K562 (cell line): ENCODE measurements around the gene ZNF12. TPM values are rescaled to one million over a fixed set of nuclear protein-coding genes. Genes with fewer than 3 reads are reported as not detected.

Experiments used
- ATAC-seq: fragments of 200-7000 bp; cut with Tn5 transposase; 3 replicates; pipeline ENCODE4 v1.9.1; 2020; ENCODE audit warnings: moderate library complexity
- BruUV-seq: library from RNA; stranded (reverse); fragments of 400-500 nt; replicated peaks from 2 replicates; lab custom pipeline; 2021; lab: Mats Ljungman, UMichigan
- CTCF ChIA-PET: fragments of 300-600 bp; formaldehyde crosslinking; extraction: SDS; loops from one replicate; lab custom pipeline; 2021; ENCODE audit warnings: low intra/inter-chr PET ratio; lab: Yijun Ruan, JAX
- POLR2A ChIA-PET: fragments of 300-600, 350-650 bp; sonication (Branson Sonifier 250); formaldehyde crosslinking; extraction: SDS; loops from one replicate; lab custom pipeline; 2021; ENCODE audit warnings: antibody characterized with exemption, inconsistent platforms; lab: Yijun Ruan, JAX
- DNase-seq, 4 experiments: peaks; one replicate each; pipeline versions ENCODE4 v3.0.0 to v3.0.0-alpha.2; 2011 to 2018; ENCODE audit warnings: low spot score in 3 of 4, mixed read lengths in 3 of 4; ENCODE audit errors: extremely low read depth in 1 of 4
- FAIRE-seq: peaks from 2 replicates; lab custom pipeline; 2011; peaks lifted over from hg19 to GRCh38; lab: Jason Lieb, UNC
- H2AFZ ChIP-seq: 2 replicates; pipeline ENCODE4 v1.6.0; 2011; ENCODE audit warnings: low read depth, low read length, control low read depth, inconsistent platforms
- H3K27ac ChIP-seq: fragments of 200-600 bp; 3 replicates; pipeline ENCODE4 v1.8.0; 2011; ENCODE audit warnings: low read depth, mild to moderate bottlenecking, control low read depth, inconsistent platforms, low read length, moderate library complexity, mixed read lengths; ENCODE audit errors: extremely low read depth
- H3K27me3 ChIP-seq, 2 experiments: fragments of 300-600 bp in 1 of 2; 2 replicates in 1 of 2; 3 replicates in 1 of 2; pipeline versions ENCODE4 v1.6.0 to v1.8.0; 2011; ENCODE audit warnings: inconsistent platforms in 2 of 2, low read length in 2 of 2, mild to moderate bottlenecking in 1 of 2, mixed read lengths in 1 of 2, moderate library complexity in 1 of 2; ENCODE audit not compliant: control insufficient read depth in 2 of 2, insufficient read depth in 2 of 2
- H3K36me3 ChIP-seq: fragments of 300-600 bp; 3 replicates; pipeline ENCODE4 v1.8.0; 2011; ENCODE audit warnings: mild to moderate bottlenecking, low read length, inconsistent platforms; ENCODE audit not compliant: control insufficient read depth, insufficient read depth
- H3K4me1 ChIP-seq, 2 experiments: fragments of 200-600 bp in 1 of 2; replicated peaks in 1 of 2; 2 replicates in 1 of 2; 3 replicates in 1 of 2; pipeline versions ENCODE4 v1.5.1 to v1.8.0; 2011; ENCODE audit warnings: inconsistent platforms in 2 of 2, low read length in 2 of 2, mild to moderate bottlenecking in 1 of 2, mixed read lengths in 1 of 2, moderate library complexity in 1 of 2; ENCODE audit not compliant: control insufficient read depth in 2 of 2, insufficient read depth in 2 of 2
- H3K4me2 ChIP-seq: 2 replicates; pipeline ENCODE4 v1.6.1; 2011; ENCODE audit warnings: low read length, control low read depth, inconsistent platforms, mixed read lengths; ENCODE audit not compliant: insufficient read depth
- H3K4me3 ChIP-seq: fragments of 200-600 bp; sonication (generic), shearing (Covaris generic); 2 replicates; pipeline ENCODE4 v1.5.1; 2016; ENCODE audit warnings: control low read depth, inconsistent platforms
- H3K79me2 ChIP-seq: fragments of 200-600 bp; 3 replicates; pipeline ENCODE4 v1.8.0; 2011; ENCODE audit warnings: low read length, inconsistent platforms; ENCODE audit not compliant: control insufficient read depth, insufficient read depth
- H3K9ac ChIP-seq, 2 experiments: 2 replicates each; pipeline versions ENCODE4 v1.6.0 to v1.6.1; 2011; ENCODE audit warnings: low read depth in 2 of 2, low read length in 2 of 2, control low read depth in 1 of 2, inconsistent platforms in 1 of 2, mild to moderate bottlenecking in 1 of 2, mixed read lengths in 1 of 2; ENCODE audit not compliant: insufficient read depth in 1 of 2
- H3K9me1 ChIP-seq: one replicate; pipeline ENCODE4 v1.6.0; 2011; ENCODE audit warnings: inconsistent platforms, mild to moderate bottlenecking, low read length, moderate library complexity; ENCODE audit not compliant: control insufficient read depth, insufficient read depth
- H3K9me3 ChIP-seq: replicated peaks from 2 replicates; pipeline ENCODE4 v1.5.1; 2011; ENCODE audit warnings: low read depth, low read length, inconsistent platforms; ENCODE audit not compliant: control insufficient read depth, insufficient read depth
- H4K20me1 ChIP-seq: replicated peaks from 2 replicates; pipeline ENCODE4 v1.6.1; 2011; ENCODE audit warnings: low read length, inconsistent platforms, mixed read lengths; ENCODE audit not compliant: control insufficient read depth, insufficient read depth
- ADNP ChIP-seq: fragments of 200-800 bp; sonication (Bioruptor generic); IDR thresholded peaks from 2 replicates; pipeline ENCODE4 v1.6.1; 2016; ENCODE audit warnings: missing genetic modification characterization, missing compliant biosample characterization
- CTBP1 ChIP-seq: fragments of 450-650 bp; IDR thresholded peaks from 2 replicates; pipeline ENCODE4 v1.6.1; 2016; ENCODE audit warnings: borderline replicate concordance
- HSF4 ChIP-seq: fragments of 250-450 bp; sonication (Bioruptor Pico); IDR thresholded peaks from 2 replicates; pipeline ENCODE4 v2.1.2; 2022; ENCODE audit warnings: mild to moderate bottlenecking, moderate library complexity, borderline replicate concordance
- NFE2L1 ChIP-seq: fragments of 450-650 bp; IDR thresholded peaks from 2 replicates; pipeline ENCODE4 v1.6.1; 2016; ENCODE audit warnings: missing genetic modification characterization, low read depth, mild to moderate bottlenecking, missing compliant biosample characterization, moderate library complexity, borderline replicate concordance
- TCFL5 ChIP-seq: fragments of 250-450 bp; sonication (Bioruptor Pico); conservative IDR thresholded peaks from 2 replicates; pipeline ENCODE4 v1.6.1; 2021; ENCODE audit warnings: mild to moderate bottlenecking, moderate library complexity, matching md5 sums
- ZNF253 ChIP-seq: fragments of 250-450 bp; sonication (Bioruptor Pico); conservative IDR thresholded peaks from 2 replicates; pipeline ENCODE4 v1.6.1; 2021; ENCODE audit warnings: mild to moderate bottlenecking
- WGBS: fragments of 100-300 bp; shearing (Covaris generic); methylation state at CpG from one replicate; pipeline ENCODE4 v1.1.6; 2016; ENCODE audit warnings: low coverage, mixed read lengths; ENCODE audit not compliant: insufficient coverage; ENCODE audit errors: missing lambda C conversion rate; 5-methylcytosine and 5-hydroxymethylcytosine counted together
- in situ Hi-C: fragments of 300-500 bp; cut with MboI; formaldehyde crosslinking; loops from 4 replicates; pipeline ENCODE4 v1.15.0; 2018; ENCODE audit warnings: inconsistent platforms, mixed read lengths
- intact Hi-C: fragments of 100-400 bp; cut with micrococcal nuclease; formaldehyde crosslinking; loops from 2 replicates; pipeline ENCODE4 v1.14.2; 2022
- polyA plus RNA-seq, 8 experiments: library from polyadenylated mRNA; depleted of rRNA in 4 of 8; stranded (reverse) in 5 of 8; unstranded in 3 of 8; fragments of >200 nt; fragmentation: Nextera tagmentation in 2 of 8; fragmentation: Illumina TruSeq in 1 of 8; extraction: Ambion mirVana in 2 of 8; extraction: Trizol in 1 of 8; gene quantifications; 2 replicates each; pipeline versions ENCODE4 v1.2.1 to v1.2.3, GENCODE V29; 2011 to 2014; ENCODE audit warnings: inconsistent platforms in 1 of 8, missing spikeins in 1 of 8
- total RNA-seq, 7 experiments: library from RNA; depleted of rRNA in 6 of 7; stranded (reverse); fragments of >200 nt in 6 of 7; fragmentation: Illumina TruSeq in 2 of 7; extraction: Trizol in 2 of 7; gene quantifications; 2 replicates each; pipeline versions ENCODE4 v1.2.1 to v1.2.3, GENCODE V29; 2011 to 2021; ENCODE audit warnings: low replicate concordance in 1 of 7

The ZNF12 gene
- total and polyA plus RNA-seq, 9 of the 15 experiments (the other 6 are each of a cell fraction or from before 2014, with no cell fraction given): 5.8 to 32.3 (median 18.9) TPM

DNA sequence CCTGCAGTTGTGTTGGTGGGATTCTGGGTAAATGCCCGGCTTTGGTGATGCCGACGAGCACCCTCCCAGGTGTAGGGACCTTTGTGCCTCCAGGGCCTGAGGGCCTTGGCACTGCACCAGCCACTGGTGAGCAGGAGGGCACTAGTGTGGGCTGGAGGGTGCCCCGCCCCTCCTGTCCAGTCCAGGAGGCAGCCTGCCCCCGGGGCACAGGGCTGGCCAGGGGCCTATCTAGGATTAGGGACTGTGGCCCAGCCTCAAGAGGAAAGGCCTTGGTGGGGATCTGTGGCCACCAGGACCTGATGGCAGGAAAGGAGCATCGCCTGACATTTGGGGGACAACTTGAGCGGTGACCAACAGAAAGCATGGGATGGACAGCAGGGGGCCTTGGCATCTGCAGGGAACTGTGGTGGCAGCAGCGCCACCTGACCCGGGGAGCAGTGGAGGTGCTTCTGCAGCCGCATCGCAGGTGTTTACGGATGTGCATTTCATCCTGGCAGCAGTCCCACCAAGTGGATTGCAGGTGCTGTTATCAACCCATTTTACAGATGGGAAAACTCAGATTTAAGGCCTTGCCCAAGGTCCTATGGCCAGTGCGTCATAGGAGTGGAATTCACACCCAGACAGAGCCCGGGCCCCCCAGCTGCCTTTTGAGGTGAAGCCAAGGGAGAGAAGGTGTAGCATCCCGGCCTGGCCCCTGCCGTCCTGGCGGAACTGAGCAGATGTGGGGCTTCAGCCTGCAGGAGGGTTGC lies 58.5 kb downstream of the ZNF12 start:
- no peak overlapping the region for H3K4me3 ChIP-seq
- H3K27ac ChIP-seq: no peak overlapping the region
- H3K79me2 ChIP-seq: 0 out of 3 replicates have a peak, but pooled peaks cover 7% of the 10 kb centered on the region
- H3K9me1 ChIP-seq: no peaks in the 10 kb centered on the region
- H3K4me1 ChIP-seq: peaks cover 0 to 1% of the 10 kb centered on the region in 2 experiments; a peak in 1 of 5 replicates
- POLR2A ChIA-PET: interaction anchor here (0.6 kb wide), 1 partner anchor 34 kb away, joined by 3 read pairs; no protein-coding TSS in a partner anchor
- CTCF ChIA-PET: no interaction called here
- WGBS: 93% methylated on average over 16 of the region's 17 CpGs
- no TSS peak for BruUV-seq
- H3K9ac ChIP-seq: no peak overlapping the region
- in situ Hi-C loops: no loop called here
- no peak for FAIRE-seq
- intact Hi-C loops: no loop called here
- no peak for ATAC-seq
- H3K4me2 ChIP-seq: no peak overlapping the region
- peaks cover 92% of the 10 kb centered on the region; the same call in 2 of the 3 replicates for H3K36me3 ChIP-seq
- TF ChIP-seq ZNF253 (CRISPR knock-in tag): no peak
- TF ChIP-seq HSF4 (CRISPR knock-in tag): no peak
- TF ChIP-seq TCFL5 (CRISPR knock-in tag): no peak
- TF ChIP-seq NFE2L1 (tag): no peak
- TF ChIP-seq CTBP1: no peak
- TF ChIP-seq ADNP: peak; percentile 56
- TF ChIP-seq, all 486 proteins: peak for 1
- H2AFZ ChIP-seq: no peak overlapping the region
- H3K9me3 ChIP-seq: peaks cover 12% of the 10 kb centered on the region
- H3K27me3 ChIP-seq: no peaks in the 10 kb centered on the region
- H4K20me1 ChIP-seq: no peaks in the 10 kb centered on the region
- DNase-seq: no peak
